CD4-positive, alpha-beta T cell treated with Interleukin-15 for 4 hours (primary cell): Measurements from ENCODE around the gene ALK.

Experiments used
- DNase-seq: peaks from one replicate; pipeline ENCODE4 v3.0.0-alpha.2; 2020; ENCODE audit warnings: low spot score

ALK gene

GRCh38 chr2:29398384-29399237, 522.8 kb downstream of the ALK start:
- no peak for DNase-seq

DNA sequence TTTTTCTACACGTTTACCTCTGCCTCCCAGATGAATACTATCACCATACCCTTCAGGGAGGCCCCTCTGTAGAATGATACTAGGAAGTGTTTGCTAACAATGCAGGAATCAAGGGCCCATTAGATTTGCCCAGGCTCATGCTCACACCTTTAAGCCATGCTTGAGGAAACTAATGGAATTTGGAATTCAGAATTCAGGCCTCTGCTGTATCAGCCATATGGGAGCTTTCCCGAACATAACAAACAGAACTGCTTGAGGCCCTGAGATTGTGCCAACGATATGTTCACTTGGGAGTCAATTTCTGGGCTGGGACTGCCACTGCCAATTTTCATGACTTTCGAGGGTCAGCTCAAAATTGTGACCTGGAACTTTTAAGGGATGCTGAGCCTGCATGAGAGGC, 523.7 kb downstream of the ALK start:
- no peak for DNase-seq

GRCh38 chr2:29397039-29397438, 524.3 kb downstream of the ALK start:
- no peak for DNase-seq

DNA sequence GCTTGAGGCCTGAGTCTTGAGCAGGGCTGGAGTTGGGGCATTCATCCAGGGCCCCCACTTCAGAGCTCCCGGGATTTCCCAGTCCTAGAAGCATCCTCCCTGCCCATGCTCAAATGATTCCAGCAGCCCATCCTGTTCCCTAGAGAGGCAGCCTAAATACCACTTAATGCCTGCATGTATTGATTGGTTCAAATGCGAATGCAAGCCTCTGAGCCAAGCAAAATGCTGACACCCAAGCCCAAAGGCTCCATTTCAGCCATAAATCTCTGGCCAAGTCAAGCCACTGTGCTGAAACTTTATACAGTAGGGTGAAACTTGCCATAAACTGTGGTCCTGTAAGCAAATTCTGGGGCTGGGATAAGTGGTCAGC, 526.4 kb downstream of the ALK start:
- no peak for DNase-seq

- no peak for DNase-seq
These were observed 526.9 kb downstream of the ALK start for GRCh38 chr2:29394311-29394980.

DNA sequence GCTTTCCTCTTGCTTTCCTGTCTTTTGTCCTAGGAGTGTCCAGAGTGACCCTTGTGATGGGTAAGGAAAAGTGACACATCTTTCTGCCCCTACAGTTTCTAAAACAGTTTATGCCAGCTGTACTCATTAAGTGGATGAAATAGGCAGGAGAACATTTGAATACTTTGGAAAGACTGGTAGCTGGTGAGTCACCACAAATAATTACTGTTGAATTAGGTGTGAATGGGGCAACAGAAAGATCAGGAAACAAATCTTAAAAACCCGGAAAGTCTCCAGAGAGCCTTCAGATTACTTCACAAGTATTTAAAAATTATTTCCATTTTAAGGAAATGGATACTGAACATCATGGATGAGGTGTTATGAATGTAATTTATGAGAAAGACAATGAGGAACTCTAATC, 527.7 kb downstream of the ALK start:
- DNase-seq = no peak

DNA sequence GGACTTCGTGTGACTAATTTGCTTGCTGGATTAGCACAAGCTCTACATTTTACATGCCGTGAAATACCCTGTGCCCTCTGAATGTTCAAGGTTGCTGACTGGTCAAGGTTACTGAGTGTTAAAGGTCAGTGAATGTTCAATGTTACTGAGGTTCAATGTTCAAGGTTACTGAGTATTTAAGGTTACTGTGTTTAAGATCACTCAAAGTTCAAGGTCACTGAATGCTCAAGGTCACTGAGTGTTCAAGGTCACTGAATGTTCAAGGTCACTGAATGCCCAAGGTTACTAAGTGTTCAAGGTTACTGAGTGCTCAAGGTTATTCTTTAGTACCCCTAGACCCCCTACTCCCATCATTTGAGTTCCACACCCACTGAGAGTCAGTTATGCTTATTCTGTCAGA, 528.6 kb downstream of the ALK start:
- DNase-seq = no peak

DNA sequence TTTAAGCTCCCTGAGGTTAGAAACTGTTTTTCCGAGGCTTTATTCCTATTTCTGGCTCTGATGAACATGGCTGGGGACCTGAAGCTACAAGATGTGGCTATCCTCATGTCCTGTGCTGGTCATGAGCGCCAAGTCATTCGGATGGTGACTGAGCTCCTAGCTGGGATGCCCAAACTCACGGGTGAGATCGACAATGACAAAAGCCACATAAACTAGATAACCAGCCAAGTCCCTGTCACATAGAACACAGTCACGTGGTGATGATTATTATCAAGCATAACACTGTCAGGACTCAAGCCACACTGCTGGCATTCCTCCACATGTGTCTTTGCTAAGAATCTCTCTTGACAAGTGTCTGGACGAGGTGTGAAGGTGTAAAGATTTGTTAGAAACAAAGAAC, 531.2 kb downstream of the ALK start:
- DNase-seq = no peak

DNA sequence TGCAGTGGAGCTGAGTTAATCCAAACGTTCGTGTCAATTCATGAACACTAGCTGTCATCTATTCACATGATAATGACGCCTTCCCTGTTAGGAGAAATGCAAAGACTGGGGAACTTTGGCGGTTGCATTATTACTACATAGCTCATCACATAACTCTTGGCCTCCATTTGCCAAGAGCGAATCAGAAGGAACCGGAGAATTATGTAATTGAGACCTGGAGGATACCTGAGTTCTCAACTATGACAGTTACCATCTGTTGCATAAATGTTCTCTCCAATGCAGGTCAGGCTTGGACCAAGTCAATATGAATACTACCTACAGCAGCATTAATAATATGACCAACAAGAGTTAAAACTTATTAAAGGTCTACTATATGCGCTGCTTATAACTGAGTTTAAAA, 531.7 kb downstream of the ALK start:
- DNase-seq = no peak

GRCh38 chr2:29388071-29388470, 533.3 kb downstream of the ALK start:
- DNase-seq = no peak

DNA sequence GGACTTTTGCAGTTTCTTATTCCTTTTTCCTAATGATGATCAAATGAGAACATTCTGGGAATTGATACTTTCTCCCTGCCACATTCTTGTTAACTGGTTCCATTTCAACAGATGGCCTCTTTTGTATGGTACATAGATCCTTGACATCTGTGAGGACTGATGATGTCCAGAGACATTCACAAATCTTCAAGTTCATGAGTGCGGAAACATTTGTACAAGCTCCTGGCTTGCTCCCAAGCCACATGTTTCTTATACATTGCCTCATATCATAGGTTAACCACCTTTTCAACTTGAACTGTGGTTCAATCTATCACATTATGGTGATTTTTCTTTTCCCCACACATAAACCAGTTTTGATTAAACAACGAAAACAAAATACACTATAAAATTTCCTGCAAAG, 538.9 kb downstream of the ALK start:
- no peak for DNase-seq

GRCh38 chr2:29377788-29378187, 543.6 kb downstream of the ALK start:
- DNase-seq = no peak

DNA sequence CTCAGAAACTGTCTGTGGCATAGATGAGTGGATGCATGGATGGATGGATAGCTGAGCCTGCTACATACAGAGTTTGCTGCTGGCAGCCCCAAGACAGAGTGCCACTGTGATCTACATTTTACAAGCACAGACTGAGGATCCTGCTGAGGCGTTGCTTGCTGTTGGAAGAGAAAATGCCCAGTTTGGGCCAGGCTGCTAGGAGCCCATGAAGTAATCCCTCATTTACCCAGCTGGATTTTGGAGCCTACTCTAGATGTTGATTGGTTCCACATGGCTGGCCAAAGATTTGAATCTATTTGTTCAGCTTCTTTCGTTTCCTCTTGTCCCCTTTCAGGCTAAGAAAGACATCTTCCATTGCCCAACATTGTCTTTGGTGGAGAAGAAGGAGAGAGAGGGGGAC, 544.8 kb downstream of the ALK start:
- no peak for DNase-seq

GRCh38 chr2:29375843-29376242, 545.5 kb downstream of the ALK start:
- DNase-seq = no peak

DNA sequence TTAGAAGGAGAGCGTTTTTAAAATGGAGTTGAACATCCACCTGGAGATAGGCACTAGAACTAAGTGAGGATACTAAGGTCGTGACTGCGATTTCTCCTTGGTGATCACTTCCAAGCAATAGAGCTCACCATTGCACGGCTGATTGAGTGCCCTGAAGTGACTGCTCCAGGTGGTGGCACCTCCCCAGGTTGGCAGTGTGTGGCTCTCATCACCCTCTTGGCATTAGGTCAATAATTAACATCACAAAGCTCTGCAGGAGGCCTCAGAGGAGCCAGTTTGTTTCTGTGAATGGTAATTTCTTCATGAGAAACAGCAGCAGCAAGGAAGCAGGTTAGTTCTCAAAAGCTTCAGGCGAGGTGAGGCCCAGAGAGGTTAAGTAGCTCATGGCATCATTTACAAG, 546.6 kb downstream of the ALK start:
- no peak for DNase-seq

GRCh38 chr2:29373870-29374269, 547.5 kb downstream of the ALK start:
- no peak for DNase-seq

DNA sequence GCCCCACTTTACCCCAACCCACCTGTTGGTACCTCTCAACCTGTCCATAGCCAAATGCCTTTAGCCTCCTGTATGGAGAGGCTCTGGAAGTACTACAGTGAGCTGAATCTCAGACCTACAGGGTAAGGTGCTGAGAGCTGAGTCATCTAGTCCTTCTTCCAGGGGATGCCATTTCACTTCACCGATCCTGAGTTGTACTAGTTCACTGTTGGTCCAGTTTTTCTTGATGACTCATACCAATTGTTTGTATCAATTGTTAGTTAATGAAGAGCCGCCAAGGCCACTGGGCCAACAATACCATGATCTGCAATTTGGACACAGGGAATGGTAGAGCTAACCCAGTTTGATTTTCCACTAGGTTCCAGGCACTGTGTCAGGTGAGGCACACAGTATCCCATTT, 549.2 kb downstream of the ALK start:
- DNase-seq = no peak

DNA sequence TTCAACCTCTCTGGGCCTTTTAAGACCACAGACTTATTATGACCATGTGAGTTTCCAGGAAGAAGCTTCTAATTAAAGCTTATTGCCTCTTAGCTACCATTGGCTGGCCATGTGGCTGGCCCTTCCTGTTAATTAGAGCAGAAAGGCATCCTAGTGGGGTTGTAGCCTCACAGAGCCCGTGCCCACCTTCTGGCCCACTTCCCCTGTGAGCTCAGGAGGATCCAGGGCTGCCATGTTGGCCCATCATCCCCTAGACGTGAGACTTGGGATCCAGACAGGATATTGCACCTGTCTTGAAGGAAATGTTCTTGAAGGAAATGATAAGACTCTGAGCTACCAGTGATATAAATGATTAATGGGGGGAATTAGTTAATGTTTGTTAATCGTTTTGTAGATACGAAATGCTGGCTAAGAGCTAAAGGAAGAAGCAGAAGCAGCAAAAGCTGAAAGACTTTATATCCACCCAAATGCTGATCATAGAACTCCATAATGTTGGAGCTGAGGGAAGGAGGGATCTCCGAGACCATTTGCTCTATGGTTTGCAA, 550.7 kb downstream of the ALK start:
- no peak for DNase-seq

DNA sequence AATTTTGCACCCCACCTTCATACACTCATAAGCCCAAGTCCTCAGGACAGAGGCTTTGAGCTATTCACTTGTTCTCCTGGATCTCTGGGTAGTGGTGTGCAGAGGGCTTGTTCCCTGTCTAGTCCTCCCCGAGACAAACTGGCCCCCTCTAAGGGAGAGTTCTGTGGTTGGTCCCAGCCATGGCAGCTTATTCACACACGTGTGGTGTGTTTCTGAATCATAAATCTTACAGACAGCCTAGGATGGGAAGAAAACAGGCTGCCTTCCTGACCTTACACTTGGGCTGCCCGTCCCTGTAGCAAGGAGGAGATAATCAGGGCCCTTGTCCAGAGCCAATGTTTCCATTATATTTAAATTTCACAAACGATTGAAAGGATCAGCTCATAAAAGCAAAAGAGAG, 551.2 kb downstream of the ALK start:
- DNase-seq = no peak

DNA sequence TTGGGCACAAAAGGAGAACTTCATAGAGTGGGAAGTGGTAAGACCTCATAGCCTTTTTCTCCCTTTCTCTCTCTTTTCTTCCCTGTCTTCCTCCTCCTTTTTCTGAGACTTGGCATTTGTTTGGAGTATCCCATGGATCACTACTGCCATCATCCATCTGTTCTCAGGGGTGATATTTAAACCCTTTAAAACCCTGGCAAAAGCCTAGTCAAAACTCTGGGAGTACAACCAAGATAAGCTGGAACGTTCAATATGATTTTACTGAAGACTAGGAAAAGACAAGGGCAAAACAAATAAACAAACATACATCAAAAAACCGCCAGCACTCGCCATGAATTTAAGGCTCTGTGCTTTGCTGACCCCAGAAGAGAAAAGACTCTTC, 552.7 kb downstream of the ALK start:
- DNase-seq = no peak

DNA sequence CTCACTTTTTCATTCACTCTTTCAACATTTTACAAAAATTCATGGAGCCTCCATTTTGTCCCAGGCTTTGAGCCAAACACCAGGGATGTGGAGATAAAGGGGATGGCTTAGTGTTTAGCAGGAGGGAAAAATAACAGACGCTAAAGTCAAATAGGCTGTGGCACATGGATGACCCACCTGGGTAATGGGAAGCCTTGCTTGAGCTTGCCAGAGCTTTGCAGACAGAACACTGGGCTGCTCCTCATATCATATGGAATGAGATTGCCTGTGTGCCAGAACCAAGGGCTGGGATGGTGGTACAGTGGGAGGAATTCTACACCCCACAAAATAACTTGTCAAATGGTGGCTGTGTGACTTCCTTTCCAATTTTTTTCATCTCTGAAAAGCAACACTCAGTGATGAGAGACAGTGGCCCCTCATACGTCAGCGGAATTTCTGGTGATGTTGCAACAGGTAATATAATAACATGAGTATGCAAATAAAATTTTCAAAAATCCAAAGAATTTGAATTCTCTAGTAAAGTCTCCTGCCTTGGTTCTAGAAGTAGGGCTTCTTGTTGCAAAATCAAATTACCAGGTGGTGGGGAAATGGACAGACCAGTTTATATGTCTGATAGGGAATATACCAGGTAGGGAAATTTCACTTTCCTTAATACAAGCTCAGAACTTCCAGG, 553.3 kb downstream of the ALK start:
- no peak for DNase-seq

DNA sequence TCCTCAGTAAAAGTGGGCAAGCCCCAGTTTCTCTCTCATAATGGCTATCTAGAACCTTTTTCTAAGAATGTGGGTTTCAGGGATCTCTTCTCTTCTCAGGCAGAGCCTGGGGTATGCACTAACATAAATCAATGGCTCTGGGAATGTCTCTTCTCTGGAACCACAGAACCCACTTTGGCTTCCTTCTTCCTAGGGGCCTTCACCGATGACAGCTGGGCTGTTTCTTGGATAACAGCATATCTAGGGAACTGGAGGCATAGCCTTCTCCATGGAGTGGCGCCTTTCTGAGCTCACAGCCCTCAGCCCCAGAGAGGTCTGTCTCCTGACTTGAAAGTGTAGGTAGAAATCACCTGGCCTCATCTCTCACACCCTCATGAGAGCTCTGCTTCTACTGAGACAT, 558.3 kb downstream of the ALK start:
- no peak for DNase-seq

- no peak for DNase-seq
These were observed 560.2 kb downstream of the ALK start for GRCh38 chr2:29361231-29361630.
